HT-29 (cell line): ENCODE data around the gene ACTG1. TPM values are rescaled to one million over a fixed set of nuclear protein-coding genes. Genes with fewer than 3 reads are reported as not detected.

Source experiments
- DNase-seq: peaks from one replicate; pipeline ENCODE4 v3.0.0-alpha.2; 2015; ENCODE audit warnings: low spot score
- total RNA-seq: library from RNA; depleted of rRNA; stranded (reverse); fragments of >200 nt; shearing (Covaris generic); gene quantifications from 2 replicates; pipeline ENCODE4 v1.2.3, GENCODE V29; 2014; rRNA removed

ACTG1 gene
- total RNA-seq: 3,401 and 4,670 TPM in 2 replicates

DNA sequence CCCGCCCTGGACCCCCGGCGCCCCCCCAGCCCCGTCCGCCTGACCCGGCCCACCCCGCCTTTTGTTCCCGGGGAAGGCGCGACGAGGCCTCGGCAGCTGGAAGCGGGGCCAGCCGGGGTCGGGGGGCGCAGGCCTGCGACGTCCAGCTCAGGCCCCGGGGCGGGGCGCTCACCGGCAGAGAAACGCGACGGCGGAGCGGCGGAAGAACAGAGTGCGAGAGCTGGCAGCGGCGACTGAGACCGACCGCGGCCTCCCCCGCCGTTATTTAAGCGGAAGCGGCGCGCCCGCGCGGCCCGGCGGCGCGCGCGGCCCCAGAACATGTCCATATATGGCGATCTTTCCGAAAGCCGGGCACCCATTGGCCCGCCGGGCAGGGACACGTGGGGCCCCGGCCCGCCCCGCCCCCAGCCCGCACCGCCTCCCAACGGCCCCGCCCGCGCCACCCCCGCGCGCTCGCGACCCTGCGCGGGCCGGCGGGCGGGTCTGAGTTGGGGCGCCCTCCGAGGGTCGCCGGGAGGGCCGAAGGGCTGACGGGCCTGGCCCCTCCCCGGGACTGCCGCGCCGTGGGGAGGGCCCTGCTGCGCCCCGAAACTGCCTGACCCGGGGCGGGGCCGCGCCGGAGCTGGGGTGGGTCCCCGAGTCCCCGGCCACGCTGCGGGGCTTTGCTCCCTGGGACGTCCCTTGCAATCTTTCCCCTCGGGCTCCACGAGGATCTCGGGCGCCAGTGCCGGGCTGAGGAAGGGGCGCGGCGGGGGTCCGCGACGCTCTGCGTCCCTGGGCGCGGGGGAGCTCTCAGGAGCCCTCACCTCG lies at the start of gene ACTG1:
Gene ACTG1, minus strand, starts transcription at position 238 of the 810 bp plus-strand sequence. CDS start 445 bp downstream, outside the sequence.
- peak; percentile 91 for DNase-seq

GRCh38 chr17:81561494-81561885 lies 48.9 kb upstream of the ACTG1 start:
- no peak for DNase-seq

- no peak for DNase-seq
These were observed 46.6 kb upstream of the ACTG1 start for GRCh38 chr17:81558941-81559806.

GRCh38 chr17:81558115-81558468 lies 45.5 kb upstream of the ACTG1 start:
- DNase-seq: no peak

DNA sequence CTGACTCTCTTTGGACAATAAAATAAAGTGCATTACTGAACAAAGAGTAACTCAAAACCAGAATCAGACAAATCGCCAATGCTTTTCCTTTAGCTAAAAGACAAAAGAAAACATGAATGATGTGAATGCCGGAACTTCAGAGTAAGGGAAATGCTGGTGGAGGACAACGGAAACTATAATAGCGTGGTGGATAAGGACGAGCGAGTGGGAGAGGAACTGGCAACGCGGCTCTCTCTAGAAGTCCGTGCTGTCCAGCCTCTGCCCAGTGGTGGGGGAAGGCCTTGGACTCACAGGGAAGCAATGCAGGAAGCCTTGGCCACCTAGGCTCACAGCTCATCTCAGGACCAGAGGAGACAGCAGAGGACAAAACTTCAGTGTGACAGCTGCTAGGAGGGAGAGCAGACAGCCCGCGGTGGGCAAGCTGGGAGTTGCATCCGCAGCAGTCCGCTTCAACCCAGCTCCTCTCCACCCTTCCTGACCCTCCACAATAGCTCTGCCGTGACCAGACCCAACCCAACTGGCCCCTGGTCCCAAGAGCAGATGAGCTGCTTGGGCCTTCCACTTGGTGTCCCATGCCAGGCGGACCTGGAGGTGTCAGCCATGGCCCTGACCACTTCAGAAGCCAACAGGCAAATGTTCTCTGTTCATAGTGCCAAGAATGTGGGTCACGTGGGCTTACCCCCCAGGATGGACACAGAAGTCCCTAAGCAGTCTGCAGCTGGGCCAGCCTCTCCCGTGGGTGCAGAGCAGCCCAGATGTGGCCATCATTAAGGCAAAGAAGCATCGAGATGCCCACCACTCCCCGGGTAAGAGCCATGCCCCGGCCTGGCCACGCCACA lies 44.9 kb upstream of the ACTG1 start:
- no peak for DNase-seq

DNA sequence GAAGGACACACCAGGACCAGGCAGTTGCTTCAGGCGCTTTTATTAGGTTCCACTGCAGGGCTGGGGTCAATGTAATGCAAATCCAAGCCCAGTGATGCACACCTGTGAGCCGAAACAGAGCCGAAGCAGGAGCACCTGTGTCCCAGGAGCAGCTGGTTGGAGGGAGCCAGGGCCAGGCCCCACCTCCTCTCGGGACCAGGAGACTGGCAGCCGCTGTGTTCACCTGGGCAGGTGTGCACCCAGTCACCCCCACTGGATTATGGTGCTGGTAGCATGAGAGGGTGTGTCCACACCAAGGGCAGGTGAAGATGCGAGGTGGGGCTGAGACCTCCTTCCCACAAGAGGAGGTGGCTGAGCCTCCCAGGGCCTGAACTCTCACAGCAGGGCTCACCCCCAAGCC lies 44.3 kb upstream of the ACTG1 start:
- DNase-seq: no peak

DNA sequence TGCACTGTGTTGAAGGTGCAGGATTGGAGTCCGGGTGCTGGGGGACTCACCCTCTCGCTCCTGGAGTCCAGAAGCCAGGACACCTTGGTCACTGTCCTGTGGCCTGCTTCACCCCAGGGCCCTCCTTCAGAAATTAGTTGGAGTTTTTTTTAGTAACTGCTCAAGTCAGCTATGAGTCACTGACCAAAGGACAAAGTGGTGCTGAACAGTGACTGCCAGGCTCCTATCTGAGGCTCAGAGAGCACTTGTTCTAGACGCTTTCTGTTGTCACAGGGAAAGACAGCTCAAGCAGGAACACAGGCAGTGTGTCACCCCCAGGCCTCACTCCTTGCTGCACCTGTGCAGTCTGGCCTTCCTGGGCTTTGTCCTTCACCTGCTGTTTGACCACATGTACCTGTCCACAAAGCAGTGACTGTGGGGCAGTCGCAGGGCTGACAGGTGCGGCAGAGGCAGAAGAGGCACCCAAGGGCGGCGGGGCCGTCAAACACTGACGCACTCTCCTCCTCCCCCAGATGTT lies 43.6 kb upstream of the ACTG1 start:
- DNase-seq: peak; percentile 26

DNA sequence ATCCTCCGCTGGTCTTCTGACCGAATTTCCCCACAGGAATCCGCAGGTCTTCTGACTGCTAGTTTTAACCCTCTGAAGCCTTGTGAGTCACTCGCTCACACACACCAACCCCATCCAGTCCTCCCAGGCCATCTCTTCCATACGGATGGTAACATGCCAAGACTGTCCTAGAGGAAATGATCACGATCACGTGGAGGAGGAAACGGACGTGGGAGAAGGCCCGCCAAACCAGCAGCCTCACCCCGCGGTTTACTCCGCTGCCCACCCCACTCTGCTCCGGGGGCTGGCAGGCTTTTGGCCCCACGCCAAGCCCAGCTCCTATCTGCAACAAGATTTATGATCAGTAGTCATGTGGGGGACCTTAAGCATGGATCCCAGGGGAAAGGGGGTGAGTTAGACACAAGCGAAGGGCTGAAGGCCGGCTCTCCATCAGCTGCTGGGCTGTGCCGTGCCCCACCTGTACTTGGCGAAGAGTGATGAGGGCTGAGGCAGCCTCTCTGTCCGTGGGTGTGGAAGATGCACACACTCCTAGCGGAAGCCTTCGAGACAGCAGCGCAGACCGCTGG lies 41.1 kb upstream of the ACTG1 start:
- peak; percentile 69 for DNase-seq

GRCh38 chr17:81553018-81553615 lies 40.5 kb upstream of the ACTG1 start:
- DNase-seq: peak; percentile 90

- peak; percentile 80 for DNase-seq
These were observed 39.8 kb upstream of the ACTG1 start, which contains the start of gene FAAP100 for GRCh38 chr17:81552244-81553017. Gene FAAP100 (minus strand): TSS chr17:81552353. CDS start chr17:81552330, 23 bp downstream.

- DNase-seq: peak; percentile 28
These were observed 39.1 kb upstream of the ACTG1 start for GRCh38 chr17:81551458-81552243.

DNA sequence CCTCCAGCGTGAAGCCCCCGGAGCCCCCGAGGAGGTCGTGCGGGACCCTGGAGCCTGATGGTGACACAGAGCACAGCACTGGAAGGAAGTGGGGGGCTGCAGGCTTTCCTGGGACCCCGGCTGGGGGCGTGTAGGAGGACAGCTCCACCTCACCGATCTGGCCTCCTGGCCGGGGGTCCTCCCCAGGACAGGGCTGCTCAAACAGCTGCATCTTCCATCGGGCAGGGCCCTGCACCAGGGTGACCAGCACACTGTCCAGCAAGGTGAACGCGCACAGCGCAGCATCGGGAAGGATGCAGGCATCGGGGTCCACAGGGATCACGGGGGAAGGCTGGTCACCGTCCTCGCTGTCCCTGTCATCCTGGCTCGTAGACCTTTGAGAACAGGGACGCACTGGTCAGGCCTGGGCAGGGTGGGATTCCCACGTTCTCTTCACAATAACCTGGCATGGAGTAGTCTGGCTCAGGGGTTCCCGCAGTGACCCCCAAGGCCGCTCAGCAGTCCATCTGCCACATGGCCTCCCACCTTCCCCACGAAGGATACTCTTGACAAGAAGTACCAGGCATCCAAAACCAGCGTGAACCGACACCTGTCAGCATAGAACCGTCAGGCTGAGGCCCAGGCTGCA lies 38.3 kb upstream of the ACTG1 start:
- DNase-seq: no peak

DNA sequence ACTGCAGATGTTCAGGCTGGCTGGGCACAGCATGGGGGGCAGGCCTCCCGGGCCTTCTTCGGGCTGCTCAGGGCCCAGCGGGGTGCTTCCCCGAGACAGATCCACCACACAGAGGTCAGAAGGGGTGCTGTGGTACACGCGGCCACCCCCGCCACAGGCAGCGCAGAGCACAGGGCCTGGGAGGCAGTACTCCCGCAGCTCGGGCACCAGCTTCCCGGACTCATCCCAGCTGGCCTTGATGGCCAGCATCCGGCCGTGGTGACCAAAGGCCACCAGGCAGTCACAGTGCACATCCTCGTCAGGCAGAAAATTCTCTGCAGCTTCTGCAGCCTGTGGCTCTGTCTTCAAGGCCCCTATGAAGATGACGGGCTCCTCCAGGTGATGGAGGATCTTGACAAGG lies 37.7 kb upstream of the ACTG1 start:
- no peak for DNase-seq

DNA sequence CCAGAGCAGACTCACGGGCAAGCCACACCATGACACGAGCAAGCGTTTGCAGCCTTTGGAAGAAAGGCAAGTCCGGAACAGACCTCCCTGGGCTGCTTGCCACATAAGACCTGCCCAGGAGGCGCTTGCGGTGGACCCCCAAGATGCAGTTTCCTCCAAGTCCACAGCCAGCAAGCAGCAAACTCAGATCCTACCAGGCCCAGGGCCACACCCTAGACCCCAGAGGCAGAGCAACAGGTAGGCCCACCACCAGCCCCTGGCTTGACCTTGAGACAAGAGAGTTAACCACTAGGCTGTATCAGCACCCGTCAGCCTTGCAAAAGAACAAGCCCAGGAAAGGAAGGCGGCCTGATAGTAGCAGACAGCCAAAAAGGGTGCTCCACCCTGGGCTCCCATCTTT lies 37.2 kb upstream of the ACTG1 start:
- DNase-seq: no peak

DNA sequence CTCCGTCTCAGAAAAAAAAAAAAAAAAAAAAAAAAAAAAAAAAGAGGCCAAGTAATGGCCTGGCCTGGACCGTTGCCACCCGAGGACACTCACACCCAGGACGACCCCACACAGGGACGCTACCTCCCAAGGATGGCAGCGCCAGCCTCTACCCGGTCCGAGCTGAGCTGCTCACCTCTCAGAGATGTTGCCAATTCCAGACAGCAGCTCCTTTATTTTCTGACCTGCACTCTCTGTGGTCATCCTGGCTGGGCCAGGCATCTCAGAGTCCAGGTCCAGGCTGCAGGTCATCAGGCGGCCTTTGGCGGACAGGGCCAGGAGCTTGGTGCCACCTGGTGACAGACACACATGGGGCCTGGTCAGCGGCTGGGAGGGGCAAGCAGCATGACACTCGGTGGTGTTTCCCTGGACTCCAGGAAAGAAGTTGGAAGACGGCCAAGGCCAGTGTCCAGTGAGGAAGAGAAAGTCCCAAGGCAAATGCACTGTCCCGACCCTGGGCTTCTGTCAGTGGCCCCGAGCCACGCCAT lies 36.5 kb upstream of the ACTG1 start:
- peak; percentile 22 for DNase-seq

DNA sequence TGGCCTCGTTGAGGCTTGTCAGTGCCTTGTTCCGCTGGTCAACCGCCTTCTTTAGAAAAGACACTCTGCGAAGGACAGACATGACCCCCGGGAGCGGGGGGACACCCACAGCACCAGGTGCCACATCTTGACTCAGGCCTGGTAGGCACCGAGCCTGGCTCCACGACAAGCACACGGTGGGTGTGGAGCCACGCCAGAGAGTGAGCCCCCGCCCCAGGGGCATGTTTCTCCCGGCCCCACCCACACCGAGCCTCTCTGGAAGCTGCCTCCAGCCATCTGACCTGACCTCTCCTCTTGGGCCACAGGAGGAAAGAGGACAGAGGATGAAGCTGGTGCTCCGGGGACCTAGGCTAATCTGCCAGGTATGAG lies 35.0 kb upstream of the ACTG1 start:
- no peak for DNase-seq

- DNase-seq: no peak
These were observed 34.5 kb upstream of the ACTG1 start for GRCh38 chr17:81546906-81547613.
